MM.1S (cell line): ENCODE results near the gene CAMK2G.
"Not testable (repeated sequence)": the region's sequence is repeated elsewhere in the genome, so short reads cannot be mapped to it uniquely, and the experiment has no call there.

ENCODE experiments used
- DNase-seq: peaks from one replicate; pipeline ENCODE4 v3.0.0-alpha.2; 2015
- H2AFZ ChIP-seq: fragments of 300-600 bp; sonication (generic); 2 replicates; pipeline ENCODE4 v1.6.0; 2016; ENCODE audit warnings: antibody characterized with exemption, low read length
- H3F3A ChIP-seq: fragments of 300-600 bp; sonication (generic); 2 replicates; pipeline ENCODE4 v1.6.1; 2016; ENCODE audit warnings: mild to moderate bottlenecking, antibody characterized with exemption, low read length, moderate library complexity, mixed read lengths; ENCODE audit not compliant: insufficient read depth
- H3K27ac ChIP-seq: fragments of 300-600 bp; sonication (generic); 2 replicates; pipeline ENCODE4 v1.5.1; 2016; ENCODE audit warnings: mild to moderate bottlenecking, low read length
- H3K27me3 ChIP-seq: fragments of 300-600 bp; sonication (generic); replicated peaks from 2 replicates; pipeline ENCODE4 v1.6.0; 2016; ENCODE audit warnings: low read length; ENCODE audit not compliant: insufficient read depth
- H3K36me3 ChIP-seq: fragments of 300-600 bp; sonication (generic); replicated peaks from 2 replicates; pipeline ENCODE4 v1.6.1; 2016; ENCODE audit warnings: mild to moderate bottlenecking, low read length, mixed read lengths; ENCODE audit not compliant: insufficient read depth
- H3K4me1 ChIP-seq: fragments of 300-600 bp; sonication (generic); 2 replicates; pipeline ENCODE4 v1.6.1; 2016; ENCODE audit warnings: low read length, mixed read lengths
- H3K4me2 ChIP-seq: fragments of 300-600 bp; sonication (generic); 2 replicates; pipeline ENCODE4 v1.6.0; 2016; ENCODE audit warnings: low read depth, low read length
- H3K4me3 ChIP-seq: fragments of 300-600 bp; sonication (generic); 2 replicates; pipeline ENCODE4 v1.5.1; 2016; ENCODE audit warnings: low read length, mixed read lengths
- H3K79me2 ChIP-seq: fragments of 300-600 bp; sonication (generic); 2 replicates; pipeline ENCODE4 v1.6.1; 2016; ENCODE audit warnings: mixed run types, low read length, mixed read lengths
- H3K9ac ChIP-seq: fragments of 300-600 bp; sonication (generic); 2 replicates; pipeline ENCODE4 v1.6.1; 2016; ENCODE audit warnings: low read length, mixed read lengths
- H3K9me2 ChIP-seq: fragments of 300-600 bp; sonication (generic); replicated peaks from 2 replicates; pipeline ENCODE4 v1.6.1; 2016; ENCODE audit warnings: mild to moderate bottlenecking, low read length, mixed read lengths; ENCODE audit not compliant: insufficient read depth
- H3K9me3 ChIP-seq: fragments of 300-600 bp; sonication (generic); replicated peaks from 2 replicates; pipeline ENCODE4 v1.6.1; 2016; ENCODE audit warnings: mild to moderate bottlenecking, low read length, mixed read lengths; ENCODE audit not compliant: insufficient read depth
- H4K20me1 ChIP-seq: fragments of 300-600 bp; sonication (generic); 2 replicates; pipeline ENCODE4 v1.6.1; 2016; ENCODE audit warnings: mild to moderate bottlenecking, low read length, moderate library complexity, mixed read lengths; ENCODE audit not compliant: insufficient read depth
- EZH2 ChIP-seq: fragments of 300-600 bp; sonication (generic); optimal IDR thresholded peaks from 2 replicates; pipeline ENCODE3; 2017; ENCODE audit warnings: low read depth, mild to moderate bottlenecking, antibody characterized with exemption, low read length, mixed read lengths
- EZH2phosphoT487 ChIP-seq: fragments of 300-600 bp; sonication (generic); IDR thresholded peaks from 2 replicates; pipeline ENCODE4 v1.6.1; 2018; ENCODE audit warnings: antibody characterized with exemption, low read length
- TF ChIP-seq, protein P1 (sequence below): fragments of 300-600 bp; sonication (generic); IDR thresholded peaks from 2 replicates; pipeline ENCODE4 v1.5.1; 2016; ENCODE audit warnings: antibody characterized with exemption, low read length, mixed read lengths

The CAMK2G gene

GRCh38 chr10:73836427-73836980 is 37.9 kb downstream of the CAMK2G start:
- Histone ChIP-seq H3K27me3 (no peaks in the 10 kb centered on the region), H3K9ac (no peak overlapping the region), H3K9me3 (no peaks in the 10 kb centered on the region), H3K9me2 (no peaks in the 10 kb centered on the region), H3K4me3 (no peak overlapping the region), H3K79me2 (no peaks in the 10 kb centered on the region), H3K27ac (no peak overlapping the region), H3K36me3 (no peaks in the 10 kb centered on the region), H3K4me2 (no peak overlapping the region), H3F3A (no peaks in the 10 kb centered on the region), H4K20me1 (no peaks in the 10 kb centered on the region), H2AFZ (no peak overlapping the region), H3K4me1 (no peaks in the 10 kb centered on the region)
- no peak for DNase-seq
- TF ChIP-seq EZH2phosphoT487, result no peak
- TF ChIP-seq EZH2, result no peak
- TF ChIP-seq, protein P1, sequence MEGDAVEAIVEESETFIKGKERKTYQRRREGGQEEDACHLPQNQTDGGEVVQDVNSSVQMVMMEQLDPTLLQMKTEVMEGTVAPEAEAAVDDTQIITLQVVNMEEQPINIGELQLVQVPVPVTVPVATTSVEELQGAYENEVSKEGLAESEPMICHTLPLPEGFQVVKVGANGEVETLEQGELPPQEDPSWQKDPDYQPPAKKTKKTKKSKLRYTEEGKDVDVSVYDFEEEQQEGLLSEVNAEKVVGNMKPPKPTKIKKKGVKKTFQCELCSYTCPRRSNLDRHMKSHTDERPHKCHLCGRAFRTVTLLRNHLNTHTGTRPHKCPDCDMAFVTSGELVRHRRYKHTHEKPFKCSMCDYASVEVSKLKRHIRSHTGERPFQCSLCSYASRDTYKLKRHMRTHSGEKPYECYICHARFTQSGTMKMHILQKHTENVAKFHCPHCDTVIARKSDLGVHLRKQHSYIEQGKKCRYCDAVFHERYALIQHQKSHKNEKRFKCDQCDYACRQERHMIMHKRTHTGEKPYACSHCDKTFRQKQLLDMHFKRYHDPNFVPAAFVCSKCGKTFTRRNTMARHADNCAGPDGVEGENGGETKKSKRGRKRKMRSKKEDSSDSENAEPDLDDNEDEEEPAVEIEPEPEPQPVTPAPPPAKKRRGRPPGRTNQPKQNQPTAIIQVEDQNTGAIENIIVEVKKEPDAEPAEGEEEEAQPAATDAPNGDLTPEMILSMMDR, result no peak

GRCh38 chr10:73829090-73829489 is 45.3 kb downstream of the CAMK2G start:
- H3K36me3 ChIP-seq, H3K9ac ChIP-seq, H3K4me1 ChIP-seq, H3K79me2 ChIP-seq, H3F3A ChIP-seq, H2AFZ ChIP-seq, H3K9me2 ChIP-seq, H3K4me2 ChIP-seq, H3K27ac ChIP-seq, H3K4me3 ChIP-seq, H4K20me1 ChIP-seq, H3K9me3 ChIP-seq, H3K27me3 ChIP-seq, DNase-seq: not testable (repeated sequence)

DNA sequence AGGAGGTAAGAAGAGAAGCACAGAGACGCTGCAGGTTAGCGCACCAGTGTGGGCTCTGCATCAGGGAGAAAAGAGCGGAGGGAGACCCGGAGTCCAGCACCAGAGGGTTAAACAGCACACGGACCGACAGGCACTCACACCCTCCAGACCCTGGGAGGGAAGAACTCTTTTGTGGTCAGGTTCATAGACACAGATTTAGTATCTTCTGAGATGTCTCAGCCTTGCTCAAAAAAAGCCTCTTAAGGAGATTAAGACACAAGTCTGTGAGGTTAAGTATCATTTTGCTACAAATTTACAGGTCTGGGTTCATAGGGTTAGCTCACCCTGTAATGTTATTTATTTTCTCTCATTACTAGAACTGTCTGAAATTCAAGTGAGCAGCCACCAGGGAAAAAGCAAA is 46.2 kb downstream of the CAMK2G start:
- H3K4me1 ChIP-seq, result no peaks in the 10 kb centered on the region
- no peaks in the 10 kb centered on the region for H3K9me3 ChIP-seq
- no peaks in the 10 kb centered on the region for H3K36me3 ChIP-seq
- no peak overlapping the region for H3K4me2 ChIP-seq
- H3K4me3 ChIP-seq, result no peak overlapping the region
- no peaks in the 10 kb centered on the region for H4K20me1 ChIP-seq
- DNase-seq, result no peak
- no peaks in the 10 kb centered on the region for H3K27me3 ChIP-seq
- H2AFZ ChIP-seq, result no peak overlapping the region
- no peak overlapping the region for H3K27ac ChIP-seq
- no peaks in the 10 kb centered on the region for H3K9me2 ChIP-seq
- no peak overlapping the region for H3K9ac ChIP-seq
- H3F3A ChIP-seq, result no peaks in the 10 kb centered on the region
- TF ChIP-seq EZH2 (no peak), EZH2phosphoT487 (no peak)
- no peaks in the 10 kb centered on the region for H3K79me2 ChIP-seq

DNA sequence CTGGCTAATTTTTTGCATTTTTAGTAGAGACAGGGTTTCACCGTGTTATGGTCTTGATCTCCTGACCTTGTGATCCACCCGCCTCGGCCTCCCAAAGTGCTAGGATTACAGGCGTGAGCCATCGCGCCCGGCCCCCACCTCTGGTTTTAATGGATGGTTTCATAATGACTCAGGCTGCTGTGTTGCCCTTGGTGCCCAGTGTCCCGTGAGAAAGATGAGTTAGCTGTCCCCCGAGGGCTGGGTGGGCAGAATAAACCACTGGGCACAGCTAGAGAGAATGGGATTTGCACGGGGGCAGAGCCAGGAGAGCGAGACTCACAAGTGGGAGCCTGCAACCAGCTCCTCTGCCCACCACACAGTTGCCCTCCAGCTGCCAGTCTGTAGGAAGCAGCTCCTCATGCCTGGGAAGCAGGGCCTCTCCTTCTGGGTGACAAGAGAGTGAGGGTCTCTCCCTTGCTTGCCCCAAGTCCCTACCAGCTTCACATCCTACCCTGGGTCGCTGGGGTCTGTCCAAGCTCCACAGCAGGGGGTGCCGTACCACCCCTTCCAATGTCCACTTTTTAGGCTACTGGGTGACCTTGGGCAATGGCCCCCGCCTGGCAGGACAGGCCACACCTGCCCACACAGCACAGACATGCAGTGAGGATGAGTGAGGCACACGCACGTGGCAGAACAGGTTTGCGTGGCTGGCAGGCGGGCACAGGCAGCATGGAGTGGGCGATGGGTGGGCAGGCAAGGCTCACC is 46.8 kb downstream of the CAMK2G start:
- H3F3A ChIP-seq, result no peaks in the 10 kb centered on the region
- H3K9me2 ChIP-seq, result no peaks in the 10 kb centered on the region
- H2AFZ ChIP-seq, result no peak overlapping the region
- H3K36me3 ChIP-seq, result no peaks in the 10 kb centered on the region
- no peaks in the 10 kb centered on the region for H3K27me3 ChIP-seq
- H3K9me3 ChIP-seq, result no peaks in the 10 kb centered on the region
- DNase-seq, result no peak
- H3K4me3 ChIP-seq, result no peak overlapping the region
- H3K9ac ChIP-seq, result no peak overlapping the region
- H3K79me2 ChIP-seq, result no peaks in the 10 kb centered on the region
- no peak for TF ChIP-seq EZH2phosphoT487
- no peak for TF ChIP-seq EZH2
- TF ChIP-seq, protein P1, result no peak
- H3K4me2 ChIP-seq, result no peak overlapping the region
- no peak overlapping the region for H3K27ac ChIP-seq
- no peaks in the 10 kb centered on the region for H4K20me1 ChIP-seq
- H3K4me1 ChIP-seq, result no peaks in the 10 kb centered on the region
